Gastroesophageal sphincter (tissue), 4 donors: ENCODE measurements around the gene ZNF526. TPM values are rescaled to one million over a fixed set of nuclear protein-coding genes. Genes with fewer than 3 reads are reported as not detected.

Experiments
- ATAC-seq: fragments of 150-250 bp; one replicate; pipeline ENCODE4 v1.9.1; 2016; ENCODE audit warnings: mild to moderate bottlenecking, moderate library complexity
- H3K27ac ChIP-seq, 4 donors: fragments of 200-600 bp; sonication (generic) in 3 of 4; 1 replicate in 3 of 4; 2 replicates in 1 of 4; pipeline ENCODE4 v1.5.1; 2016 to 2019
- H3K27me3 ChIP-seq: fragments of 200-600 bp; sonication (generic); one replicate; pipeline ENCODE4 v1.5.1; 2019
- H3K36me3 ChIP-seq, 2 donors: fragments of 200-600 bp; sonication (generic); one replicate each; pipeline ENCODE4 v1.5.1; 2019; ENCODE audit warnings: control low read depth in 1 of 2
- H3K4me1 ChIP-seq, 3 donors: fragments of 200-600 bp; sonication (generic); 1 replicate in 2 of 3; 2 replicates in 1 of 3; pipeline ENCODE4 v1.5.1; 2016 to 2019; ENCODE audit warnings: control low read depth in 2 of 3
- H3K4me3 ChIP-seq, 2 donors: fragments of 200-600 bp; sonication (generic); one replicate each; pipeline ENCODE4 v1.5.1; 2019; ENCODE audit warnings: mild to moderate bottlenecking in 1 of 2, moderate library complexity in 1 of 2
- H3K9me3 ChIP-seq, 3 donors: fragments of 200-600 bp; sonication (generic); one replicate each; pipeline ENCODE4 v1.5.1; 2017 to 2019; ENCODE audit warnings: control low read depth in 2 of 3
- CTCF ChIP-seq, 4 experiments: fragments of 200-600 bp in 2 of 4; fragments of 450-650 bp in 2 of 4; sonication (generic) in 1 of 4; IDR thresholded peaks; one replicate each; pipeline ENCODE4 v1.5.1; 2017 to 2019; ENCODE audit warnings: antibody characterized with exemption in 4 of 4, mild to moderate bottlenecking in 2 of 4, moderate library complexity in 2 of 4
- EP300 ChIP-seq: sonication (generic); formaldehyde crosslinking; IDR thresholded peaks from one replicate; pipeline ENCODE4 v1.6.1; 2017; ENCODE audit warnings: antibody characterized with exemption, mild to moderate bottlenecking
- POLR2A ChIP-seq, 2 donors: fragments of 450-650 bp; IDR thresholded peaks; one replicate each; pipeline ENCODE4 v1.6.1; 2017; ENCODE audit warnings: antibody characterized with exemption in 2 of 2, mild to moderate bottlenecking in 2 of 2, moderate library complexity in 1 of 2
- POLR2AphosphoS5 ChIP-seq: sonication (generic); formaldehyde crosslinking; IDR thresholded peaks from one replicate; pipeline ENCODE4 v1.6.1; 2017; ENCODE audit warnings: antibody characterized with exemption
- WGBS, 2 donors: methylation state at CpG; one replicate each; pipeline ENCODE4 v1.1.5; 2018; ENCODE audit warnings: low coverage in 1 of 2; 5-methylcytosine and 5-hydroxymethylcytosine counted together
- total RNA-seq, 4 donors: library from RNA; depleted of rRNA; stranded (reverse); fragments of >200 nt; gene quantifications; one replicate each; pipeline ENCODE4 v1.1.0, GENCODE V29; 2016

ZNF526 gene
- total RNA-seq, 4 donors from 2014 or later = 4.6 to 10.4 (median 7.8) TPM

- Histone ChIP-seq H3K36me3 (peaks cover 0 to 100% of the 10 kb centered on the region in 2 donors), H3K27ac (no peak overlapping the region), H3K4me3 (no peak overlapping the region), H3K27me3 (no peaks in the 10 kb centered on the region), H3K9me3 (no peaks in the 10 kb centered on the region), H3K4me1 (no peaks in the 10 kb centered on the region)
- TF ChIP-seq CTCF (IDR thresholded peaks at IDR 0.05) = no peak
- TF ChIP-seq POLR2A (IDR thresholded peaks at IDR 0.05) = no peak
- no peak for TF ChIP-seq EP300
- no peak for TF ChIP-seq POLR2AphosphoS5
- 73 to 76% methylated on average over 3 to 4 of the region's 14 CpGs for WGBS, 2 donors
- no peak for ATAC-seq
Observed at GRCh38 chr19:42206871-42207755, 13.0 kb upstream of the ZNF526 start.

GRCh38 chr19:42207767-42208271, 12.3 kb upstream of the ZNF526 start:
- peaks cover 0 to 2% (median 0%) of the 10 kb centered on the region in 3 donors for H3K4me1 ChIP-seq
- 72% methylated on average over 5 of the region's 6 CpGs; no CpG with 5 or more reads in 1 of the 2 donors for WGBS, 2 donors
- no peak overlapping the region for H3K4me3 ChIP-seq
- H3K9me3 ChIP-seq = no peaks in the 10 kb centered on the region
- no peaks in the 10 kb centered on the region for H3K27me3 ChIP-seq
- TF ChIP-seq CTCF (IDR thresholded peaks at IDR 0.05) (no peak), EP300 (no peak), POLR2A (IDR thresholded peaks at IDR 0.05) (no peak), POLR2AphosphoS5 (no peak)
- ATAC-seq = no peak
- H3K27ac ChIP-seq = no peak overlapping the region
- peaks cover 0 to 100% of the 10 kb centered on the region in 2 donors for H3K36me3 ChIP-seq

GRCh38 chr19:42208612-42209011, 11.5 kb upstream of the ZNF526 start:
- Histone ChIP-seq H3K27me3 (no peaks in the 10 kb centered on the region), H3K27ac (no peak overlapping the region), H3K4me1 (peaks cover 0 to 10% (median 0%) of the 10 kb centered on the region in 3 donors), H3K36me3 (peaks cover 0 to 100% of the 10 kb centered on the region in 2 donors), H3K9me3 (no peaks in the 10 kb centered on the region), H3K4me3 (no peak overlapping the region)
- TF ChIP-seq POLR2AphosphoS5 (no peak), EP300 (no peak), POLR2A (IDR thresholded peaks at IDR 0.05) (no peak), CTCF (IDR thresholded peaks at IDR 0.05) (no peak)
- WGBS, 2 donors = 93 to 100% methylated on average over 3 of the region's 11 CpGs
- no peak for ATAC-seq

GRCh38 chr19:42212886-42213285, 7.2 kb upstream of the ZNF526 start:
- peaks cover 0 to 46% (median 11%) of the 10 kb centered on the region in 3 donors for H3K4me1 ChIP-seq
- WGBS, 2 donors = 89 to 100% methylated on average over 1 of the region's 1 CpG
- no peak overlapping the region for H3K27ac ChIP-seq
- H3K9me3 ChIP-seq = no peaks in the 10 kb centered on the region
- H3K27me3 ChIP-seq = no peaks in the 10 kb centered on the region
- peaks cover 0 to 75% of the 10 kb centered on the region in 2 donors for H3K36me3 ChIP-seq
- no peak for TF ChIP-seq POLR2A (IDR thresholded peaks at IDR 0.05)
- ATAC-seq = no peak
- no peak overlapping the region for H3K4me3 ChIP-seq

- no peak for TF ChIP-seq POLR2A (IDR thresholded peaks at IDR 0.05)
- no peak for TF ChIP-seq EP300
- TF ChIP-seq CTCF (IDR thresholded peaks at IDR 0.05) = no peak
- TF ChIP-seq POLR2AphosphoS5 = no peak
- H3K36me3 ChIP-seq = peaks cover 0 to 55% of the 10 kb centered on the region in 2 donors
- H3K4me1 ChIP-seq = peaks cover 0 to 65% (median 15%) of the 10 kb centered on the region in 3 donors
- no peaks in the 10 kb centered on the region for H3K27me3 ChIP-seq
- no peak for ATAC-seq
- no peak overlapping the region for H3K4me3 ChIP-seq
- no peak overlapping the region for H3K27ac ChIP-seq
- WGBS, 2 donors = 66 to 77% methylated on average over 4 to 7 of the region's 11 CpGs
- H3K9me3 ChIP-seq = no peaks in the 10 kb centered on the region
Observed at GRCh38 chr19:42214810-42215485, 5.2 kb upstream of the ZNF526 start.
